Measurements from ENCODE around the gene IL16. TPM values are rescaled to one million over a fixed set of nuclear protein-coding genes. Genes with fewer than 3 reads are reported as not detected.

Gene IL16
- total and polyA plus RNA-seq, 4 experiments from 2014 or later, result 190 to 400 (median 362) TPM

- intact Hi-C loops (cut with micrococcal nuclease), result no loop called here
- Histone ChIP-seq H3K4me1 (ENCODE audit: insufficient read depth, low read length) (no peaks in the 10 kb centered on the region), H3K9me3 (ENCODE audit: control insufficient read depth in 1 of 2, low read length in 2 of 2) (no peaks in the 10 kb centered on the region), H3K27ac (ENCODE audit: low read depth, low read length) (no peak overlapping the region), H3K27me3 (ENCODE audit: insufficient read depth, low read length) (no peaks in the 10 kb centered on the region), H3K4me3 (ENCODE audit: low read length in 2 of 2) (no peak overlapping the region), H3K36me3 (ENCODE audit: insufficient read depth, low read length) (no peaks in the 10 kb centered on the region)
- ChIA-PET POLR2A (ENCODE audit: partially characterized antibody) (no interaction called here), CTCF (ENCODE audit: partially characterized antibody) (interaction anchor here (1.1 to 1.5 kb wide), 2 partner anchors 42 to 44 kb away, joined by 3 to 6 read pairs; no protein-coding TSS in a partner anchor)
- Mint-ChIP-seq H3K4me1 (no peaks in the 10 kb centered on the region), H3K9me3 (peaks cover 0 to 3% (median 0%) of the 10 kb centered on the region in 8 donors), H3K36me3 (no peaks in the 10 kb centered on the region), H3K4me3 (no peak overlapping the region), H3K27me3 (peaks cover 9 to 16% of the 10 kb centered on the region in 2 donors), H3K27ac (peak overlapping the region in 1 of 7 donors; percentile 17)
- DNase-seq, result no peak
Observed at GRCh38 chr15:81221449-81221848, 24.8 kb downstream of the IL16 start.

GRCh38 chr15:81222007-81222406 is 25.3 kb downstream of the IL16 start:
- no peaks in the 10 kb centered on the region for H3K36me3 Mint-ChIP-seq
- no peak for DNase-seq
- POLR2A ChIA-PET (ENCODE audit: partially characterized antibody), result no interaction called here
- no peak overlapping the region for H3K4me3 Mint-ChIP-seq
- H3K4me1 Mint-ChIP-seq, result no peaks in the 10 kb centered on the region
- Histone ChIP-seq H3K4me1 (ENCODE audit: insufficient read depth, low read length) (no peaks in the 10 kb centered on the region), H3K9me3 (ENCODE audit: control insufficient read depth in 1 of 2, low read length in 2 of 2) (no peaks in the 10 kb centered on the region), H3K27me3 (ENCODE audit: insufficient read depth, low read length) (no peaks in the 10 kb centered on the region), H3K4me3 (ENCODE audit: low read length in 2 of 2) (no peak overlapping the region), H3K36me3 (ENCODE audit: insufficient read depth, low read length) (no peaks in the 10 kb centered on the region), H3K27ac (ENCODE audit: low read depth, low read length) (no peak overlapping the region)
- H3K27ac Mint-ChIP-seq, result no peak overlapping the region
- CTCF ChIA-PET (ENCODE audit: partially characterized antibody), result interaction anchor here (1.1 to 1.5 kb wide), 2 partner anchors 41 to 44 kb away, joined by 3 to 6 read pairs; no protein-coding TSS in a partner anchor
- peaks cover 8 to 16% of the 10 kb centered on the region in 2 donors for H3K27me3 Mint-ChIP-seq
- peaks cover 0 to 2% (median 0%) of the 10 kb centered on the region in 8 donors for H3K9me3 Mint-ChIP-seq
- intact Hi-C loops (cut with micrococcal nuclease), result no loop called here

- Mint-ChIP-seq H3K36me3 (no peaks in the 10 kb centered on the region), H3K4me3 (no peak overlapping the region), H3K27me3 (peaks cover 12 to 20% of the 10 kb centered on the region in 2 donors), H3K9me3 (peaks cover 0 to 2% (median 0%) of the 10 kb centered on the region in 8 donors), H3K4me1 (no peaks in the 10 kb centered on the region), H3K27ac (no peak overlapping the region)
- ChIA-PET POLR2A (ENCODE audit: partially characterized antibody) (no interaction called here), CTCF (ENCODE audit: partially characterized antibody) (no interaction called here)
- Histone ChIP-seq H3K4me3 (ENCODE audit: low read length in 2 of 2) (no peak overlapping the region), H3K27me3 (ENCODE audit: insufficient read depth, low read length) (no peaks in the 10 kb centered on the region), H3K9me3 (ENCODE audit: control insufficient read depth in 1 of 2, low read length in 2 of 2) (no peaks in the 10 kb centered on the region), H3K4me1 (ENCODE audit: insufficient read depth, low read length) (no peaks in the 10 kb centered on the region), H3K36me3 (ENCODE audit: insufficient read depth, low read length) (no peaks in the 10 kb centered on the region), H3K27ac (ENCODE audit: low read depth, low read length) (no peak overlapping the region)
- intact Hi-C loops (cut with micrococcal nuclease), result no loop called here
- no peak for DNase-seq
Observed at GRCh38 chr15:81223346-81223971, 26.8 kb downstream of the IL16 start.

GRCh38 chr15:81224232-81224631 is 27.6 kb downstream of the IL16 start:
- no peaks in the 10 kb centered on the region for H3K27me3 ChIP-seq (ENCODE audit: insufficient read depth, low read length)
- Mint-ChIP-seq H3K9me3 (peaks cover 0 to 2% (median 0%) of the 10 kb centered on the region in 8 donors), H3K4me3 (no peak overlapping the region), H3K36me3 (no peaks in the 10 kb centered on the region), H3K27me3 (peaks cover 11 to 22% of the 10 kb centered on the region in 2 donors), H3K27ac (no peak overlapping the region), H3K4me1 (no peaks in the 10 kb centered on the region)
- no peak overlapping the region for H3K27ac ChIP-seq (ENCODE audit: low read depth, low read length)
- no peaks in the 10 kb centered on the region for H3K36me3 ChIP-seq (ENCODE audit: insufficient read depth, low read length)
- no peak for DNase-seq
- no peaks in the 10 kb centered on the region for H3K9me3 ChIP-seq (ENCODE audit: control insufficient read depth in 1 of 2, low read length in 2 of 2)
- H3K4me3 ChIP-seq (ENCODE audit: low read length in 2 of 2), result no peak overlapping the region
- ChIA-PET POLR2A (ENCODE audit: partially characterized antibody) (no interaction called here), CTCF (ENCODE audit: partially characterized antibody) (no interaction called here)
- H3K4me1 ChIP-seq (ENCODE audit: insufficient read depth, low read length), result no peaks in the 10 kb centered on the region
- intact Hi-C loops (cut with micrococcal nuclease), result no loop called here

- no peak overlapping the region for H3K27ac Mint-ChIP-seq
- intact Hi-C loops (cut with micrococcal nuclease), result no loop called here
- DNase-seq, result no peak
- Histone ChIP-seq H3K9me3 (ENCODE audit: control insufficient read depth in 1 of 2, low read length in 2 of 2) (no peaks in the 10 kb centered on the region), H3K36me3 (ENCODE audit: insufficient read depth, low read length) (no peaks in the 10 kb centered on the region), H3K27ac (ENCODE audit: low read depth, low read length) (no peak overlapping the region), H3K4me1 (ENCODE audit: insufficient read depth, low read length) (no peaks in the 10 kb centered on the region), H3K27me3 (ENCODE audit: insufficient read depth, low read length) (no peaks in the 10 kb centered on the region), H3K4me3 (ENCODE audit: low read length in 2 of 2) (no peak overlapping the region)
- POLR2A ChIA-PET (ENCODE audit: partially characterized antibody), result no interaction called here
- H3K9me3 Mint-ChIP-seq, result peaks cover 0 to 2% (median 0%) of the 10 kb centered on the region in 8 donors
- no peaks in the 10 kb centered on the region for H3K4me1 Mint-ChIP-seq
- CTCF ChIA-PET (ENCODE audit: partially characterized antibody), result no interaction called here
- H3K27me3 Mint-ChIP-seq, result peaks cover 8 to 18% of the 10 kb centered on the region in 2 donors
- H3K4me3 Mint-ChIP-seq, result no peak overlapping the region
- H3K36me3 Mint-ChIP-seq, result no peaks in the 10 kb centered on the region
Observed at GRCh38 chr15:81225161-81225671, 28.5 kb downstream of the IL16 start.

GRCh38 chr15:81227716-81228115 is 31.0 kb downstream of the IL16 start:
- Histone ChIP-seq H3K36me3 (ENCODE audit: insufficient read depth, low read length) (no peaks in the 10 kb centered on the region), H3K9me3 (ENCODE audit: control insufficient read depth in 1 of 2, low read length in 2 of 2) (no peaks in the 10 kb centered on the region), H3K27me3 (ENCODE audit: insufficient read depth, low read length) (no peaks in the 10 kb centered on the region), H3K4me1 (ENCODE audit: insufficient read depth, low read length) (no peaks in the 10 kb centered on the region), H3K4me3 (ENCODE audit: low read length in 2 of 2) (no peak overlapping the region), H3K27ac (ENCODE audit: low read depth, low read length) (no peak overlapping the region)
- H3K27me3 Mint-ChIP-seq, result peaks cover 5 to 8% of the 10 kb centered on the region in 2 donors
- no peaks in the 10 kb centered on the region for H3K4me1 Mint-ChIP-seq
- no peaks in the 10 kb centered on the region for H3K36me3 Mint-ChIP-seq
- peaks cover 0 to 6% (median under 1%) of the 10 kb centered on the region in 8 donors for H3K9me3 Mint-ChIP-seq
- H3K4me3 Mint-ChIP-seq, result no peak overlapping the region
- CTCF ChIA-PET (ENCODE audit: partially characterized antibody), result no interaction called here
- no peak for DNase-seq
- intact Hi-C loops (cut with micrococcal nuclease), result no loop called here
- no peak overlapping the region for H3K27ac Mint-ChIP-seq
- POLR2A ChIA-PET (ENCODE audit: partially characterized antibody), result no interaction called here

GRCh38 chr15:81229586-81229985 is 32.9 kb downstream of the IL16 start:
- Mint-ChIP-seq H3K4me3 (no peak overlapping the region), H3K4me1 (no peaks in the 10 kb centered on the region), H3K27ac (no peak overlapping the region), H3K9me3 (peaks cover 0 to 11% (median 4%) of the 10 kb centered on the region in 8 donors), H3K27me3 (peaks cover 4 to 8% of the 10 kb centered on the region in 2 donors), H3K36me3 (no peaks in the 10 kb centered on the region)
- CTCF ChIA-PET (ENCODE audit: partially characterized antibody), result no interaction called here
- no peak overlapping the region for H3K27ac ChIP-seq (ENCODE audit: low read depth, low read length)
- H3K9me3 ChIP-seq (ENCODE audit: control insufficient read depth in 1 of 2, low read length in 2 of 2), result no peaks in the 10 kb centered on the region
- no peaks in the 10 kb centered on the region for H3K4me1 ChIP-seq (ENCODE audit: insufficient read depth, low read length)
- POLR2A ChIA-PET (ENCODE audit: partially characterized antibody), result no interaction called here
- H3K4me3 ChIP-seq (ENCODE audit: low read length in 2 of 2), result no peak overlapping the region
- H3K36me3 ChIP-seq (ENCODE audit: insufficient read depth, low read length), result no peaks in the 10 kb centered on the region
- no peaks in the 10 kb centered on the region for H3K27me3 ChIP-seq (ENCODE audit: insufficient read depth, low read length)
- DNase-seq, result no peak
- intact Hi-C loops (cut with micrococcal nuclease), result no loop called here

Measured in CD4-positive, alpha-beta memory T cell (primary cell).